Caki2 (cell line): Measurements from ENCODE around the gene SLAMF7. TPM values are rescaled to one million over a fixed set of nuclear protein-coding genes. Genes with fewer than 3 reads are reported as not detected.

Source experiments
- DNase-seq: peaks from one replicate; pipeline ENCODE4 v3.0.0-alpha.2; 2015; ENCODE audit warnings: low read depth
- in situ Hi-C: cut with HindIII; loops from 2 replicates; pipeline ENCODE4 v1.10.0; 2016; ENCODE audit warnings: low sequenced_read_pairs, low pct_unique_long_range_greater_than_20kb, mixed read lengths
- total RNA-seq: library from RNA; depleted of rRNA; stranded (reverse); fragments of >200 nt; shearing (Covaris generic); gene quantifications from 2 replicates; pipeline ENCODE4 v1.2.3, GENCODE V29; 2014; ENCODE audit warnings: low replicate concordance

The SLAMF7 gene
- total RNA-seq, 1 experiment from 2014 or later, result not detected

GRCh38 chr1:160741612-160742348 lies 2.7 kb downstream of the SLAMF7 start:
- DNase-seq, result no peak
- in situ Hi-C loops, result no loop called here

- in situ Hi-C loops, result no loop called here
- DNase-seq, result no peak
These were observed 3.5 kb downstream of the SLAMF7 start for GRCh38 chr1:160742428-160743127.

- DNase-seq, result no peak
- in situ Hi-C loops, result no loop called here
These were observed 4.2 kb downstream of the SLAMF7 start for GRCh38 chr1:160743266-160743665.

GRCh38 chr1:160744199-160744851 lies 5.3 kb downstream of the SLAMF7 start:
- no peak for DNase-seq
- in situ Hi-C loops, result no loop called here

- in situ Hi-C loops, result no loop called here
- no peak for DNase-seq
These were observed 5.9 kb downstream of the SLAMF7 start for GRCh38 chr1:160744852-160745520.

DNA sequence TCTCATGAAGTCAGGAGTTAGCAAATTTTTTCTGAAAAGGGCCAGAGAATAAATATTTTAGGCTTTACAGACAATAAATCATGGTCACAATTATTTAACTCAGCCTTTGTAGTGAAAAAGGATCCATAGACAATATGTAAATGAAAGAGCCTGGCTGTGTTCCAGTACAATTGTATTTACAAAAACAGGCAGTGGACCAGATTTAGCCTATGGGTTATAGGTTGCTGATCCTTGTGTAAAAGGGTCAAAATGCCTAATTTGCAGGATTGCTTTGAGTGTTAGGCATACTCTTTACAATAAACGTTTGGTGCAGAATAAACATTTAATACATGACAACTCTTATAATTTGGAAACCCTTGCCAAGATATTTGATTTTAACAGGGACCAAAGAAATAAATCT lies 6.5 kb downstream of the SLAMF7 start:
- no peak for DNase-seq
- in situ Hi-C loops, result no loop called here

GRCh38 chr1:160746836-160747500 lies 7.9 kb downstream of the SLAMF7 start:
- in situ Hi-C loops, result no loop called here
- no peak for DNase-seq

DNA sequence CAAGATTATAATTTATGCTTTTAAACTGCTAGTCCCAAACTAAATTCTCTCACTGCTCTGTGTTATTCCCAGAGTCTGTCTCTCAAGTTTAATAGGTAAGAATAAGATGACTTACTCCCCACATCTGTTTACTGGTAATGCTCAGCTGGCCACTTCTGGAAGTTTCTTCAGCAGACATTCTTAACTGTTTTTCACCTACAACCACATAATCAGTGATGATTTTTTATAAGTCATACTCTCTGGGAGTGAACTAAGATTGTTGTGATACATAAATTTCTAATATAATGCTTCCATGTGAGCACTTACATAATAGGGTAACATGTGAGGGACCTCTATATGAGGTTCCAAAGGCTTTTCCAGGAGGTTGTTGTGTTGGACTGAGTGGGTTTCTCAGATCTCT lies 8.7 kb downstream of the SLAMF7 start:
- DNase-seq, result no peak
- in situ Hi-C loops, result no loop called here

DNA sequence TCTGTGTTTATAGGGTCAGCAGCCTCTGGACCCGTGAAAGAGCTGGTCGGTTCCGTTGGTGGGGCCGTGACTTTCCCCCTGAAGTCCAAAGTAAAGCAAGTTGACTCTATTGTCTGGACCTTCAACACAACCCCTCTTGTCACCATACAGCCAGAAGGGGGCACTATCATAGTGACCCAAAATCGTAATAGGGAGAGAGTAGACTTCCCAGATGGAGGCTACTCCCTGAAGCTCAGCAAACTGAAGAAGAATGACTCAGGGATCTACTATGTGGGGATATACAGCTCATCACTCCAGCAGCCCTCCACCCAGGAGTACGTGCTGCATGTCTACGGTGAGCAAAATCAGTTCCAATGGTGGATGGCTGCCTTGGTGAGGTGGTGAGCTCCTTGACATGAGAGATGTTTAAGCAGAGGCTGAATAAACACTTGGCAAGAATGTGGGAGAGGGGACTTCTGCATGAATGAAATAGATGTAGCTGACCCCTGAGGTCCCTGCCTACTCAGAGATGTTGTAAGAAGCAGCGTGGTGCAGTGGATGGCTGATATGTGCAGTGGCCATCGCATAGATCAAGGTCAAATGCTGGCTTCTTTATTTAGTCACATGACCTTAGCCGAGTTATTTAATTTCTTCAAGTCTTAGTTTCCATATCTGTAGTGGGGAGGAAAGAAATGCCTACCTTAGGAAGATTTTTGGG lies 9.3 kb downstream of the SLAMF7 start:
- no peak for DNase-seq
- in situ Hi-C loops, result no loop called here

- in situ Hi-C loops, result no loop called here
- no peak for DNase-seq
These were observed 9.8 kb downstream of the SLAMF7 start for GRCh38 chr1:160748878-160749269.

DNA sequence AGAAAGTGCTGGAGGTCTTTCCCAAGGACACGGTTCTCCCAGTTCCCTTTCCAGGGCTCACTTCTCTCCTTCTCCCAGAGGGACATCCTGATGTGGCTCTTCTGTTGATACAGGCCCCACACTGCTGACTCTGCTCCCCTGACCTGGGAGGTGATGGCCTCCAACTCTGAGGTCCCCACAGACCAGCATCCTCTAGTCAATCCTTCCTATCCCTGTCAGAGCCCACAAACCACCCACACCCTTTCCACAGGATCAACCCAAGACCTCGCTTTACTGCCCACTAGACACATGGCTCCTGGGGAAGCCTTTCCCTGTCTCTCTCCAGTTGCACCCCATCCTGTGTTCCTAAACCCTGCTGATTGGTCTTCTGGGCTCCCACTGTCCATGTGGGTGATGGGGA lies 11.6 kb downstream of the SLAMF7 start:
- in situ Hi-C loops, result no loop called here
- no peak for DNase-seq

DNA sequence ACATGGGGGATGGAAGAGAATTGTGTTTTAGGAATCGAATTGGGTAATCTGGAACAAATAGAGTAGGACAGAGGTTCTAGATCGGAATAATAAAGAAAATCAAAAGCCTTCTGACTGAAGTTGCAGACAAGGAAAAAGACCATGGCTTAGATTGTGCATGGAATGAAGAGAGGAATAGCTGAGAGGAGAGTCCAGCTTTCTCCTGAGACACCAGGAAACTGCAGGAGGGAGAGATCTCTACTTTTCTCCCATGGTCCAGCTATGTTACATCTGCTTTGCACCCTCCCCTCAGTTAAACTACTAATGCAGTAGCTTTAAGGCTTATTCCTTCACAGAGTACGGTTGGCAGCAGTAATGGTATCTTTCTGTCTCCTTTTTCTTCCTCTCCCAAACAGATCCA lies 13.4 kb downstream of the SLAMF7 start:
- in situ Hi-C loops, result no loop called here
- DNase-seq, result no peak

DNA sequence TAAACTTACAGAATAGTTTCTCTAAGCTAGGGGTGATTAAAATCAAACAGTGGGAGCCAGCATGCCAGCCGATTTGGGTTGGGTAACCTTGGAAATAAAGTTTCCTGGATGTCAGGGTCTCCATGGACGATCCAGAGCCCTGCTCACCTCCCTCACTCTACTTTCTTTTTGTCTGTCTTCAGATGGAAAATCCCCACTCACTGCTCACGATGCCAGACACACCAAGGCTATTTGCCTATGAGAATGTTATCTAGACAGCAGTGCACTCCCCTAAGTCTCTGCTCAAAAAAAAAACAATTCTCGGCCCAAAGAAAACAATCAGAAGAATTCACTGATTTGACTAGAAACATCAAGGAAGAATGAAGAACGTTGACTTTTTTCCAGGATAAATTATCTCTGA lies 13.9 kb downstream of the SLAMF7 start:
- in situ Hi-C loops, result no loop called here
- no peak for DNase-seq

DNA sequence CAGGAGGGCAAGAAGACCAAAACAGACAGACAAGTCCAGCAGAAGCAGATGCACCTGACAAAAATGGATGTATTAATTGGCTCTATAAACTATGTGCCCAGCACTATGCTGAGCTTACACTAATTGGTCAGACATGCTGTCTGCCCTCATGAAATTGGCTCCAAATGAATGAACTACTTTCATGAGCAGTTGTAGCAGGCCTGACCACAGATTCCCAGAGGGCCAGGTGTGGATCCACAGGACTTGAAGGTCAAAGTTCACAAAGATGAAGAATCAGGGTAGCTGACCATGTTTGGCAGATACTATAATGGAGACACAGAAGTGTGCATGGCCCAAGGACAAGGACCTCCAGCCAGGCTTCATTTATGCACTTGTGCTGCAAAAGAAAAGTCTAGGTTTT lies 14.5 kb downstream of the SLAMF7 start:
- in situ Hi-C loops, result no loop called here
- DNase-seq, result no peak

DNA sequence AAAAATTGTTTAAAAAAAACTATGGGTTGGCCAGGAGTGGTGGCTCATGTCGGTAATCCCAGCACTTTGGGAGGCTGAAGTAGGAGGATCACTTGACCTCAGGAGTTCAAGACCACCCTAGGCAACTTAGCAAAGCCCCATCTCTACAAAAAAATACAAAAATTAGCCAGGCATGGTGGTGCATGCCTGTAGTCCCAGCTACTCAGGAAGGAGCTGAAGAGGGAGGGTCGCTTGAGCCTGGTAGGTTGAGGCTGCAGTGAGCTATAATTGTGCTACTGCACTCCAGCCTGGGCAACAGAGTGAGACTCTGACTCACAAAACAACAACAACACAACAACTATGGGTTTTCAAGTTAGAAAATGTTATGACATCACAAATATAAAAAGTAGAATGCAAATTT lies 16.4 kb downstream of the SLAMF7 start:
- no peak for DNase-seq
- in situ Hi-C loops, result no loop called here

DNA sequence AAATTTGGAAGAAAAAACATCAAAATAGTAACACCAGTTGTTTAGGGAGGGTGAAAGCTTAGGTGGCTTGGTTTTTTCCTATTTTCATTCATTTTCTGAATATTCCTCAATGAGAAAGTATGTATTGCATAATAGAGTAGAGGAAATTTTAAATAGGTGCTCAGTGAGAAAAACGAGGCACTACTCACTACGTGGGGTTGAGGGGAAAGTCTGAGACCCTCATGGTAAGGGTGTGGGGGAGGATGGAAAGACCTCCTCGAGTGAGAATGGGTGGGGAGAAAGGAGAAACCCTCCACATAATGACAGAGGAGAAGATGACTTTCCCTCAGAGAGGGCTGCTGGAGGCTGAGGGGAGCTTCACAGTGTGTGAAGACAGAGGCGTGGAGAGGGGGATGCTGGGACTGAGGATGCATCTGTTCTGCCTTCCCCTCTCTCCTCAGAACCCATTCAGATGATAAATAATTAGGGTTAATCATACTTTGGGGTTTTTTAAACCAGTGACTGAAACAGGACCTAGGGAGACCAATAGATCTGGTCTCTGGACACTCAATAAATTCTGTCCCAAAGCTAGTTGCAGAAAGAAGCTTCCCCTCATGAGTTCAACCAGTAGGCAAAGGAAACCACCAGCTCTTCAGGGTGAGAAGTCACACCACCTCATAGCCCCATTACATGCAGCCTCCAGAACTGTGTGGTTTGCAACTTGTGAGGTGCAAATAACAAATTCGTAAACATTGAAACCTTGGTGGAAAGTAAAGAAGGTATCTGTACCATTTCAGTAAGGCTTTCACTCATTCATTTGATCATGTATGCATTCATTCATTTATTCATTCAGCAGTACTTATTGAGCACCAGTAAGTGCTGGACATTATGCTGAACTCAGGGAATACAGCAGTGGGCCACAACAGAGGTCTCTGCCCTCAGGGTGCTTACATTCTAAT lies 17.1 kb downstream of the SLAMF7 start:
- DNase-seq, result no peak
- in situ Hi-C loops, result no loop called here

- DNase-seq, result no peak
- in situ Hi-C loops, result no loop called here
These were observed 17.8 kb downstream of the SLAMF7 start for GRCh38 chr1:160756849-160757201.
